Limb (tissue), 2 donors: ENCODE data around the gene CDK8.
"Not testable (repeated sequence)": the region's sequence is repeated elsewhere in the genome, so short reads cannot be mapped to it uniquely, and the experiment has no call there.

Experiments
- DNase-seq, 2 donors: peaks; one replicate each; pipeline ENCODE4 v3.0.0-alpha.2; 2016; ENCODE audit errors: extremely low spot score in 2 of 2

CDK8 gene

DNA sequence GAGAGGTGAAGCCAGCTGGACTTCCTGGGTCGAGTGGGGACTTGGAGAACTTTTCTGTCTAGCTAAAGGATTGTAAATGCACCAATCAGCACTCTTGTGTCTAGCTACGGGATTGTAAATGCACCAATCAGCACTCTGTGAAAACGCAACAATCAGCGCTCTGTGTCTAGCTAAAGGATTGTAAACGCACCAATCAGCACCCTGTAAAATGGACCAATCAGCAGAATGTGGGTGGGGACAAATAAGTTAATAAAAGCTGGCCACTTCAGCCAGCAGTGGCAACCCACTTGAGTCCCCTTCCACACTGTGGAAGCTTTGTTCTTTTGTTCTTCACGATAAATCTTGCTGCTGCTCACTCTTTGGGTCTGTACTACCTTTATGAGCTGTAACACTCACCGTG, 58.1 kb downstream of the CDK8 start:
- DNase-seq, result not testable (repeated sequence)

- not testable (repeated sequence) for DNase-seq
Measured at GRCh38 chr13:26316095-26316494, 62.2 kb downstream of the CDK8 start.

DNA sequence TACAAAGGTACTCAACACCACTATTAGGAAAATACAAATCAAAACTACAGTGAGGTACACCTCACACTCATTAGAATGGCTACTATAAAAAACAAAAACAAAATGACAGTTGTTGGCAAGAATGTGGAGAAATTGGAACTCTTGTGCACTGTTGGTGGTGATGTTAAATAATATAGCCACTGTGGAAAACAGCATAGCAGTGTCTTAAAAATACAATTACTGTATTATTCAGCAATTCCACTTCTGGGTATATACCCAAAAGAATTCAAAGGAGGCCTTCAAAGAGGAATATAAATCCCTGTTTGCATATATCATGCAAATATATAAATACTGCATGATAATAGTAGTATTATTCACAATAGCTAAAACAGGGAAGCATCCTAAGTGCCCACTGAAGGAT, 66.8 kb downstream of the CDK8 start:
- DNase-seq, result no peak

GRCh38 chr13:26323127-26323526, 69.2 kb downstream of the CDK8 start:
- no peak for DNase-seq

DNA sequence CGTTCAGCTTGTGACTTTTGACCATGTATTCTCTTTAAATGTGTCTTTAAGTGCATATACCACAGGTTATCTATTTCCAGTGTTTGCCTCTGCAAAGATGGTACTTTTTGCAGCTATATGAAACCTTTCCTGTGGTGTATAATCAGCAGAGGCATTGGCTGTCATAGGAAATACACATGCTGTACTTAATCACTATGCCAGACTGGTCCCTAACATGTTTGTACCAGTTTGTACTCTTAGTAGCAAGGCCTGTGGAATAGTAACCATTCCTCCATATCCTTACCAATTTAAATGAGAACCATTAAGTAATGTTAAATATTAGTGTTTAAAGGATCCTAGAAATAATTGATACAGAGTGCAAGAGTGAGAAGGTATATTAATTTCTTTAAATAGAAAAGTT, 69.8 kb downstream of the CDK8 start:
- DNase-seq, result no peak

- DNase-seq, result no peak
Measured at GRCh38 chr13:26324294-26324693, 70.4 kb downstream of the CDK8 start.

- no peak for DNase-seq
Measured at GRCh38 chr13:26324867-26325266, 70.9 kb downstream of the CDK8 start.

DNA sequence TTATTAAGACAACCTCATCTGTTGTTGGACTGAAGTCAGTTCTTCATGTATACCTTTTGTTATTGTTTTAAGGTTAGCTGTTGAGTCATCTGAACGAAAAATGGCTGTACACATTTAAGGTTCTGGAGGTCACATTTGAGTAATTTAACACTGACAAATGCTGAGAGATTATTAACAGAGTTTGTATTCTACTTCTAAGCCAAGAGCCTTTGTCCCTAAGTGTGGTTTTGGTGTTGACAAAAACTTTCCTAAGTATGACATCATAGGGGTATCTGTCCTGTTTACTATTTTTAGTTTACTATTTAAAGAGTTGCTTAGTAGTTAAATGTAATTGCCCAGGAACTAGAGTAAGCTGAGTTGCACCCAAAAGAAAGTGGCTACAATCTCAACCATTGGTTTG, 71.9 kb downstream of the CDK8 start:
- DNase-seq, result no peak

- DNase-seq, result no peak
Measured at GRCh38 chr13:26326562-26326961, 72.6 kb downstream of the CDK8 start.

- no peak for DNase-seq
Measured at GRCh38 chr13:26327940-26328725, 74.2 kb downstream of the CDK8 start.

DNA sequence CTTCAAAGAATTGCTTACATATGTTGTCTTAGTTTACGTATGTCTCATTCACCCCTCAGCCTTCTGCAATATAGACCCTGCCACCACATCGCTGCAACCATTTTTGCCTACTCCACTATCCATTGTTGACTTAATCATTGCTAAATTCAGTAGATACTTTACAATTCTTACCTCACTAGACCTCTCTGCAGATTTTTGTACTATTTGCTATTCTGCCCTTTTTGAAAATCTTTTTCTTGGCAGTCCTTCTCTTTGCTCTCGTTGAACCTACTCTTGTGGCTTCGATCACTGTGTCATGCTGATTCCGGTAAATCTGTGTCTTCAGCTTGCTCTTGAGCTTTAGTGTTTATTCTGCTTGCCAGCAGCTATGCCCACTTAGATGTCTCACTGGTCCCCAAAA, 81.2 kb downstream of the CDK8 start:
- no peak for DNase-seq

GRCh38 chr13:26340807-26341206, 86.9 kb downstream of the CDK8 start:
- DNase-seq, result no peak

GRCh38 chr13:26342898-26343297, 89.0 kb downstream of the CDK8 start:
- no peak for DNase-seq

GRCh38 chr13:26343816-26344215, 89.9 kb downstream of the CDK8 start:
- no peak for DNase-seq

DNA sequence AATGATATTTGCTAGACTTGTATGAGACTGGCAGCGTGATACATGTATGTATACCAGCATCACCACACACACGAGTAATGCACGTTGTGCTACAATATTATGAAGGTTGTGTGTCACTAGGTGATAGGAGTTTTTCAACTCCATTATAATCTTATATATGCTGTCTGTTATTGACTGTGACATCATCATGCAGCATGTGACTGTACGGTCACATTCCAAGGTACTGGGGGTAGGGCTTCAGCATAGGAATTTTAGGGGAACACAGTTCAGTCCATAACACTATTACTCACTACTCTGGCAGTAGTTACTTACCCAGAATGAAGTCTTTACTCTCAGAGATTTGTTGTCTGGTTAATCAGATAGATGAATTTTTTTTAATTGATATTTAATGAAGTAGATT, 91.1 kb downstream of the CDK8 start:
- no peak for DNase-seq

- DNase-seq, result no peak
Measured at GRCh38 chr13:26348966-26349365, 95.0 kb downstream of the CDK8 start.

DNA sequence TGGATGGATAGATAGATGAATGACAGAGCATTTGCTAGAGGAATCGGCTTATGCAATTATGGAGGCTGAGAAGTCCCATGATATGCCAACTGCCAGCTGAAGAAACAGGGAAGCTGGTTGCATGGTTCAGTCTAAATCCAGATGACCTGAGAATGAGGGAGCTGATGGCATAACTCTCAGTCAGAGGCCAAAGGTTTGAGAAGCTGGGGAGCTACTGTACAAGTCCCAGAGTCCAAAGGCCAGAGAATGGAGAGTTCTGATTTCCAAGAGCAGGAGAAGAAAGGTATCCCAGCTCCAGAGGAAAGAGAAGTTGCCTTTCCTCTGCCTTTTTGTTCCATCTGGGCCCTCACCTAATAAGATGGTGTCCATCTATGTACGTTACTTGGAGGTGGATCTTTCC, 108.3 kb downstream of the CDK8 start:
- no peak for DNase-seq

GRCh38 chr13:26370553-26370952, 116.6 kb downstream of the CDK8 start:
- no peak for DNase-seq

- no peak for DNase-seq
Measured at GRCh38 chr13:26372747-26373146, 118.8 kb downstream of the CDK8 start.

DNA sequence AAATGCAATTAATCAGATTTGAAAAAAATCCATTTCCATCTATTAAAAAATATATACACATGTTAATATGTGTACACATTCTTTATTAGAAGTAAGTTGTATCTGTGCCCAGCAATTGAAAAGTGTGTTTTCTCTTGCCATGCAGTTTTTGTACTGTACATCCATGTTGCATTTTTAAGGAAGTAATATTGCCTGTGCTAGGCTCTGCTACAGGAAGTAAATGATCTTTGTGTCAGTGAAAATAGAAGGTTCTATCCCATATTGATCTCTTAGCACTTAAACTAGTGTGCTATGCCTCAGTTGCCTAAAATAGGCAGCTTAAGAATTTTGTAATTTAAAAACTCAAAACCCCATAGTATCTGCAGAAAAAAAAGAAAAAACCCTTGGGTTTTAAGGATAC, 122.5 kb downstream of the CDK8 start:
- no peak for DNase-seq

DNA sequence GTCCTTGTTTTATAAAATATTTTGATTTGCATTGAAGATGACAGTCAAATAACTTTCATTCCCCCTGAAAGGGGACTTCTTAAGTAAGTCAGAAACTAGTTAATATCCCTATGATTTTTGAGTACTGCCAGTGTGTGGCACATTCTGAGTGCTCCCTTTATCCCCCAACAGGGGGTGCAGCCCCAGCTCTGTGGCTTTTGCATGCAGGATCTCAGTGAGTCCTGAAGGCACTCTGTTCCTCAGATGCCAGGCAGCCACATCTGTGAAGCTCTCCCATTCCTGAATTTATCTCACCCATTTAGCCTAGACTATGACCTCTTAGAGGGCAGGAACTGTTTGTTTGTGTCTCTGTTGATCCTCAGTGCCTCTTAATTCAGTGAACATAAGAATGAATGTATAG, 123.1 kb downstream of the CDK8 start:
- no peak for DNase-seq

- DNase-seq, result no peak
Measured at GRCh38 chr13:26378116-26378515, 124.2 kb downstream of the CDK8 start.

DNA sequence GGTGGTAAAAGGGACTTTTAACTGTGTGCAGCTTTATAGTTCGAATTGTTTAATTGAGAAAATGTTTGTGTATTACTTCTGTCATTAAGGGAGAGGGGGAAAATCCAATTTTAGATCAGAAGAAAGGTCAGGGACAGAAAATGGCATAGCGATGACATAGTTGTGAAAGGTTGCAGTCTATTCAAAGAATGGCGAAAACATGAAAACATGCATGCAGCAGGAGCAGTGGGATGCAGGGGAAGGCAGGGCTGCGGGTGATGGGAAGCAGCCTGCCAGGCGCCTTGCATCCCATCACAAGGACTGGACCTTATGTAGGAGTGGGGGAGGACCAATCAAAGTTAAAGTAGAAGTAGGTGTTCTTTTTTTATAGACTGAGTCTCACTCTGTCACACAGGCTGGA, 125.9 kb downstream of the CDK8 start:
- DNase-seq, result no peak

- no peak for DNase-seq
Measured at GRCh38 chr13:26380930-26381329, 127.0 kb downstream of the CDK8 start.
